Measurements from ENCODE around the gene CAB39L. TPM values are rescaled to one million over a fixed set of nuclear protein-coding genes. Genes with fewer than 3 reads are reported as not detected.

Gene CAB39L
- total and polyA plus RNA-seq, 2 of the 4 experiments (the other 2 are of a cell fraction) = 8.5 to 16.7 TPM

DNA sequence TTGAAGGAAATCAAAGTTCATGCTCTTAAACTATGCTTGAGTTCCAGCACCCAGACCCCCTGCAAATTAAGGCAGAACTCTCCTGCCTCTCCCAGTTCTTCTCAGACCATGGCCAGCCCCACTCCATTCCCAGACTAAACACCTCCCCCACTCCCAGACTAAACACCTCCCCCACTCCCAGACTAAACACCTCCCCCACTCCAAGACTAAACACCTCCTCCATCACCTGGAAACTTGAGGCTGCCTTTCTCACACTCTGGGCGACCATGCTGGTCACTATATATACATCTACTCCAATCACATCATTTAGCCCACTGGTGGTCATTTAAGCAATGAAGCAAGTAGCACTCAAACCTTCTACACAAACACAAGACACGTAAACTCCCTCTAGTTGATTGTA is 57.2 kb downstream of the CAB39L start:
- no peak overlapping the region for H2BK5ac ChIP-seq (ENCODE audit: low read depth, low read length, poor library complexity, severe bottlenecking)
- peaks cover 2% of the 10 kb centered on the region; the same call in 1 of the 2 replicates for H3K9me3 ChIP-seq (ENCODE audit: control insufficient read depth, insufficient read depth, low read length)
- 60% methylated on average over 1 of the region's 2 CpGs; no CpG with 5 or more reads in 1 of the 2 experiments for WGBS, 2 experiments (ENCODE audit: extremely low coverage in 2 of 2, insufficient read length in 1 of 2)
- peaks cover 2 to 6% of the 10 kb centered on the region in 2 experiments; a peak in 2 of 4 replicates for H3K79me1 ChIP-seq (ENCODE audit: low read depth in 1 of 2, low read length in 2 of 2)
- intact Hi-C loops (cut with micrococcal nuclease) = no loop called here
- H2AK9ac ChIP-seq (replicated peaks; ENCODE audit: low read depth, low read length, poor library complexity) = no peak overlapping the region
- 0 out of 2 replicates have a peak overlapping the region, but pooled peaks have one; percentile 29 for H3K14ac ChIP-seq (replicated peaks; ENCODE audit: low read depth, low read length)
- no peak overlapping the region for H4K91ac ChIP-seq (ENCODE audit: insufficient read depth, low read depth, low read length)
- no peak overlapping the region for H3K56ac ChIP-seq (ENCODE audit: extremely low read depth, insufficient read depth, low read length)
- no peak overlapping the region for H3K4me3 ChIP-seq (ENCODE audit: insufficient read depth, low read depth, low read length)
- H4K20me1 ChIP-seq (ENCODE audit: insufficient read depth, low read length) = no peaks in the 10 kb centered on the region
- no peaks in the 10 kb centered on the region for H3K9me1 ChIP-seq (ENCODE audit: insufficient read depth, low read length)
- ATAC-seq (ENCODE audit: low read depth) (no peak), DNase-seq (no peak)
- H3K9ac ChIP-seq (ENCODE audit: low read depth, low read length) = no peak overlapping the region
- in situ Hi-C loops (cut with MboI; ENCODE audit: low sequenced_read_pairs) = no loop called here
- H3K4me1 ChIP-seq (ENCODE audit: control insufficient read depth, insufficient read depth, low read length) = peaks cover 3% of the 10 kb centered on the region; the same call in 1 of the 2 replicates
- TF ChIP-seq POLR2A (IDR thresholded peaks at IDR 0.05; ENCODE audit: low read depth, low read length) (no peak), MAZ (IDR thresholded peaks at IDR 0.05; ENCODE audit: borderline replicate concordance, low read depth, low read length) (no peak), CHD1 (IDR thresholded peaks at IDR 0.05; ENCODE audit: low read depth, low read length) (no peak), RFX5 (IDR thresholded peaks at IDR 0.05; ENCODE audit: low read depth, low read length) (no peak), MXI1 (IDR thresholded peaks at IDR 0.05; ENCODE audit: borderline replicate concordance, low read depth, low read length) (no peak), CEBPB (IDR thresholded peaks at IDR 0.05; ENCODE audit: low read depth, low read length) (no peak), SMC3 (IDR thresholded peaks at IDR 0.05; ENCODE audit: low read depth, low read length) (no peak), MAFK (IDR thresholded peaks at IDR 0.05; ENCODE audit: low read depth, low read length) (no peak), BHLHE40 (IDR thresholded peaks at IDR 0.05; ENCODE audit: low read depth, low read length) (no peak), RCOR1 (IDR thresholded peaks at IDR 0.05; ENCODE audit: insufficient replicate concordance, low read length) (no peak), NFE2L2 (IDR thresholded peaks at IDR 0.05; ENCODE audit: low read depth, low read length) (no peak), RAD21 (IDR thresholded peaks at IDR 0.05; ENCODE audit: low read length) (no peak), FOS (IDR thresholded peaks at IDR 0.05; ENCODE audit: low read depth, low read length) (no peak)
- TF ChIP-seq, protein P1, sequence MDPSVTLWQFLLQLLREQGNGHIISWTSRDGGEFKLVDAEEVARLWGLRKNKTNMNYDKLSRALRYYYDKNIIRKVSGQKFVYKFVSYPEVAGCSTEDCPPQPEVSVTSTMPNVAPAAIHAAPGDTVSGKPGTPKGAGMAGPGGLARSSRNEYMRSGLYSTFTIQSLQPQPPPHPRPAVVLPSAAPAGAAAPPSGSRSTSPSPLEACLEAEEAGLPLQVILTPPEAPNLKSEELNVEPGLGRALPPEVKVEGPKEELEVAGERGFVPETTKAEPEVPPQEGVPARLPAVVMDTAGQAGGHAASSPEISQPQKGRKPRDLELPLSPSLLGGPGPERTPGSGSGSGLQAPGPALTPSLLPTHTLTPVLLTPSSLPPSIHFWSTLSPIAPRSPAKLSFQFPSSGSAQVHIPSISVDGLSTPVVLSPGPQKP (IDR thresholded peaks at IDR 0.05; ENCODE audit: borderline replicate concordance, low read depth, low read length) = no peak
- TF ChIP-seq, protein P2, sequence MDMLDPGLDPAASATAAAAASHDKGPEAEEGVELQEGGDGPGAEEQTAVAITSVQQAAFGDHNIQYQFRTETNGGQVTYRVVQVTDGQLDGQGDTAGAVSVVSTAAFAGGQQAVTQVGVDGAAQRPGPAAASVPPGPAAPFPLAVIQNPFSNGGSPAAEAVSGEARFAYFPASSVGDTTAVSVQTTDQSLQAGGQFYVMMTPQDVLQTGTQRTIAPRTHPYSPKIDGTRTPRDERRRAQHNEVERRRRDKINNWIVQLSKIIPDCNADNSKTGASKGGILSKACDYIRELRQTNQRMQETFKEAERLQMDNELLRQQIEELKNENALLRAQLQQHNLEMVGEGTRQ (IDR thresholded peaks at IDR 0.05; ENCODE audit: low read depth, low read length) = no peak
- TF ChIP-seq, protein P3, sequence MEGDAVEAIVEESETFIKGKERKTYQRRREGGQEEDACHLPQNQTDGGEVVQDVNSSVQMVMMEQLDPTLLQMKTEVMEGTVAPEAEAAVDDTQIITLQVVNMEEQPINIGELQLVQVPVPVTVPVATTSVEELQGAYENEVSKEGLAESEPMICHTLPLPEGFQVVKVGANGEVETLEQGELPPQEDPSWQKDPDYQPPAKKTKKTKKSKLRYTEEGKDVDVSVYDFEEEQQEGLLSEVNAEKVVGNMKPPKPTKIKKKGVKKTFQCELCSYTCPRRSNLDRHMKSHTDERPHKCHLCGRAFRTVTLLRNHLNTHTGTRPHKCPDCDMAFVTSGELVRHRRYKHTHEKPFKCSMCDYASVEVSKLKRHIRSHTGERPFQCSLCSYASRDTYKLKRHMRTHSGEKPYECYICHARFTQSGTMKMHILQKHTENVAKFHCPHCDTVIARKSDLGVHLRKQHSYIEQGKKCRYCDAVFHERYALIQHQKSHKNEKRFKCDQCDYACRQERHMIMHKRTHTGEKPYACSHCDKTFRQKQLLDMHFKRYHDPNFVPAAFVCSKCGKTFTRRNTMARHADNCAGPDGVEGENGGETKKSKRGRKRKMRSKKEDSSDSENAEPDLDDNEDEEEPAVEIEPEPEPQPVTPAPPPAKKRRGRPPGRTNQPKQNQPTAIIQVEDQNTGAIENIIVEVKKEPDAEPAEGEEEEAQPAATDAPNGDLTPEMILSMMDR (conservative IDR thresholded peaks at IDR 0.05; ENCODE audit: low read depth, low read length) = no peak
- H2BK15ac ChIP-seq (ENCODE audit: low read depth, low read length) = no peak overlapping the region
- no peak overlapping the region for H2AFZ ChIP-seq (replicated peaks; ENCODE audit: low read length, poor library complexity)
- H2BK120ac ChIP-seq (ENCODE audit: low read depth, low read length) = no peak overlapping the region
- H3K27ac ChIP-seq (ENCODE audit: insufficient read depth, low read length) = no peak overlapping the region
- no peak overlapping the region for H4K5ac ChIP-seq (ENCODE audit: low read depth, low read length)
- no peak overlapping the region for H3K4me2 ChIP-seq (ENCODE audit: low read depth, low read length)
- CTCF ChIA-PET = no interaction called here
- no TSS peak for BruUV-seq (replicated peaks)
- H2BK20ac ChIP-seq (ENCODE audit: low read depth, low read length) = no peak overlapping the region
- H2AK5ac ChIP-seq (ENCODE audit: low read depth, low read length) = no peak overlapping the region
- no peak overlapping the region for H3K23ac ChIP-seq (ENCODE audit: low read depth, low read length)
- H3K18ac ChIP-seq (ENCODE audit: low read depth, low read length) = no peak overlapping the region; the same call in 1 of the 2 replicates
- POLR2A ChIA-PET (ENCODE audit: unreplicated experiment) = no interaction called here
- H3K36me3 ChIP-seq (ENCODE audit: control insufficient read depth, insufficient read depth, low read length) = no peaks in the 10 kb centered on the region
- no peaks in the 10 kb centered on the region for H3K27me3 ChIP-seq (ENCODE audit: control insufficient read depth, insufficient read depth, low read length)
- no peak overlapping the region for H3K4ac ChIP-seq (ENCODE audit: low read depth, low read length)
- H4K8ac ChIP-seq (ENCODE audit: low read depth in 2 of 2, low read length in 2 of 2) = no peak overlapping the region
- dilution Hi-C loops (cut with HindIII; ENCODE audit: low sequenced_read_pairs, unreplicated experiment) = no loop called here
